Left renal pelvis (tissue), 4 donors: ENCODE data around the gene MYPOP. TPM values are rescaled to one million over a fixed set of nuclear protein-coding genes. Genes with fewer than 3 reads are reported as not detected.

Source experiments
- DNase-seq, 4 donors: peaks; one replicate each; pipeline ENCODE4 v3.0.0-alpha.2; 2013; ENCODE audit warnings: low read depth in 4 of 4, low spot score in 3 of 4
- polyA plus RNA-seq, 4 donors: library from polyadenylated mRNA; unstranded; fragments of 120-200 nt; gene quantifications; one replicate each; pipeline ENCODE4 v1.2.1, GENCODE V29; 2013; ENCODE audit not compliant: insufficient read length in 4 of 4

The MYPOP gene
- 1 to 10 TPM; 3.5 to 7.6 (median 4.3) TPM for polyA plus RNA-seq

- no peak for DNase-seq
Measured at GRCh38 chr19:45901912-45902650, at the start of gene MYPOP. MYPOP (minus strand) TSS chr19:45902613; CDS start chr19:45901773, 840 bp downstream.

DNA sequence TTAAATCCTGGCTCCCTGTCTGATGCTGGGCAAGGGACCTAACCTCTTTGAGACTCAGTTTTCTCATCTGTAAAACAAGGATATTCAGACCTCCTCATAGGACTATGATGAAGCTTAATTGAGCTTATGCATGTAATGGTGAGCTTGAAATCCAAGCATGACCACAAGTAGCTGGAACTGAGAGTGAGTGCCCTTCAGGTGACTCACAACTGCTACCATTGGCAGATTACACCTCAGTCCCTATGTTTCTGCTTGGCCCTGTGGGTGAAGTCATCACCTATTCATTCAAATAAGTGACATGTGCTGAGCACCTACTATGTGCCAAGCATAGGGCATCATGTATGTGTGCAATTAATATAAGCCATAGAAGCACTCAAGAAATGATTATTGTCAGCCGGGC is 45.5 kb upstream of the MYPOP start:
- no peak for DNase-seq

GRCh38 chr19:45940515-45940805 is 38.0 kb upstream of the MYPOP start:
- no peak for DNase-seq

- DNase-seq, result no peak
Measured at GRCh38 chr19:45939792-45940514, 37.5 kb upstream of the MYPOP start.

GRCh38 chr19:45938733-45939319 is 36.4 kb upstream of the MYPOP start:
- no peak for DNase-seq

GRCh38 chr19:45935267-45935666 is 32.9 kb upstream of the MYPOP start:
- DNase-seq, result no peak

- DNase-seq, result no peak
Measured at GRCh38 chr19:45934551-45935230, 32.3 kb upstream of the MYPOP start.

DNA sequence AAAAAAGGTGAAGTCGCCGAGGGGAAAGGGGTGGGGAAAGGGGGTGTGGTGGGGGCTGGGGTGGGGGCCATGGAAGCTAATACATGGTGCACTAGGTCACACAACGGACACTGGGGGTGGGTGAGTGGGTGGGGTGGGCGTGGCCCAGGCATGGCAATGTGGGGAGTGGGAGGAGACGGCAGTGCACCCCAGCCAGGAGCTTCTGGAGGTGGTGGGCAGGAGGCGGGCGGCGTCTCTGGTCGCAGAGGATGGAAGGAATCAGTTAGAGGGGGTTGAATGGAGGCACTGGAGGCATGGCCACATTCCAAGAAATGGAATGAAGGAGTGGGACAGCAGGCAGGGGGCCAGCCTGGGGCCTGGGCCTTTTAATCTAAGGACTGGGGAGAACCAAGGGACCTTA is 31.3 kb upstream of the MYPOP start:
- no peak for DNase-seq

DNA sequence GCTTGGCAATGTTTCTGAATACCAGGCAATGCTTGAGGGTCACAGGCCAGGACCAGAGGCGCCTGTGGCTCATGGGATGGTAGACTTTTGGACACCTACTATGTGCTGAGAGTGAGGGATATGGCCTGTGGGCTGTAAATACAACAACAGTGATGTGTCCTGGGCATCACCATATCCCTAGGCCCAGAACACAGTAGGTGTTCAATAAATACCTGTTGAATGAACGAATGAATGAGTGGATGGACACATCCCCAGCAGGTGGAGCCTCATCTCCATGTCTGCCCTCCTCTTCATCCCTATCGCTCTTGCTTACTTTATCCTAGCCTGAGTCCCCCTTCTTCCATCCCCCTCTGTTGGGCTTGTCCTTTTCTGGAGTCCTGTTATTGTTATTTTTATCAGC is 28.6 kb upstream of the MYPOP start:
- no peak for DNase-seq

- DNase-seq, result no peak
Measured at GRCh38 chr19:45929247-45929646, 26.8 kb upstream of the MYPOP start.

GRCh38 chr19:45927565-45928261 is 25.3 kb upstream of the MYPOP start:
- peak; percentile 71 to 82 (median 72) for DNase-seq

DNA sequence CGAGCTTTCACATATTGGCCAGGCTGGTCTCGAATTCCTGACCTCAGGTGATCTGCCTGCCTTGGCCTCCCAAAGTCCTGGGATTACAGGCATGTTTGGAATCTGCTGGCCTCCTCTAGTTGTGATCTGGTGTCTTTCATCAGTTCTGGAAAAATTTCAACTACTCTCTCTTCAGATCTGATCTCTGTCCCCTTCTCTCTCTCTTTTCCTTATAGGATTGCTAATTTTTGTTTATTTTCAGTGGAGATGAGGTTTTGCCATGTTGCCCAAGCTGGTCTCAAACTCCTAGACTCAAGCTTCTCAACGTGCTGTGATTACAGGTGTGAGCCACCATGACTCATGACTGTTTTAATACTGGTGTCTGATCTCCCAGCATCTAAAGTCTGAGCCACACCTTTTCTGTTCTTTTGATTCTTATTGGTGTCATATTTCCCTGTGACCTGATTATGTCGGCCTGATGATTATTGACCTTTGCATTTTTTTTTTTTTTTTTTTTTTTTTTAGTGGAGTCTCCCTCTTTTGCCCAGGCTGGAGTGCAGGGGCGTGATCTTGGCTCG is 22.6 kb upstream of the MYPOP start:
- no peak for DNase-seq

DNA sequence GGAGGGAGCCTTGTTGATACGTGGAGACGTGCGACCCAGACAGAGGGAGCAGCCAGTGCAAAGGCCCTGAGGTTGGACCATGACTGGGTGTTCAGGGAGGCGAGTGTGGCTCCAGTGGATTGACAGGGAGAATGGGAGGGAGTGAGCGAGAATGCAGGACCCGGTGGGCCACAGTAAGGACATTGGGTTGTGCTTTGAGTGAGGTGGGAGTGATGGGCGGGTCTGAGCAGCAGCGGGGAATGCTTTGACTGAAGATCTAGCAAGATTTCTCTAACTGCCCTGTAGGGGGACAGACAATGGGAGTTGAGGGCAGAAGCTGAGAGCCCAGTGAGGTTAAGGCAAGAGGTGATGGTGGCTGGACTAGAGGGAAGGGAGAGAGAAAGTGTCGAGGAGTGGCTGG is 19.9 kb upstream of the MYPOP start:
- DNase-seq, result no peak

DNA sequence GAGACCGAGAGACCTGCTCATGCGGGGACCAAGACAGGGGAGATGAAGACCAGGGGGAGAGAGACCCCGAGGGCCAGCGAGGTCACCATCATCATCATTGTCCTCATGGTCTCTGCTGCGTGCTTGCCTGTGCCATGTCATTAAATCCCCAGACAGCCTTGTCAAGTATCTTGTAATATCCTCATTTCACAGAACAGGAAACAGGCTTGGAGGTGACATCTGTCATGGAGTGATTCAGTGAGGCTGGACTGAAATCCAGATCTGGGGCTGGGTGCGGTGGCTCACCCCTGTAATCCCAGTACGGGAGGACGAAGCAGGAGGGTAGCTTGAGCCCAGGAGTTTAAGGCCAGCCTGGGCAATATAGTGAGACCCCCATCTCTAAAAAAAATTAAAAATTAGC is 18.0 kb upstream of the MYPOP start:
- no peak for DNase-seq

- no peak for DNase-seq
Measured at GRCh38 chr19:45919678-45920077, 17.3 kb upstream of the MYPOP start.

- no peak for DNase-seq
Measured at GRCh38 chr19:45918721-45919120, 16.3 kb upstream of the MYPOP start.

GRCh38 chr19:45917421-45918091 is 15.1 kb upstream of the MYPOP start:
- DNase-seq, result no peak

DNA sequence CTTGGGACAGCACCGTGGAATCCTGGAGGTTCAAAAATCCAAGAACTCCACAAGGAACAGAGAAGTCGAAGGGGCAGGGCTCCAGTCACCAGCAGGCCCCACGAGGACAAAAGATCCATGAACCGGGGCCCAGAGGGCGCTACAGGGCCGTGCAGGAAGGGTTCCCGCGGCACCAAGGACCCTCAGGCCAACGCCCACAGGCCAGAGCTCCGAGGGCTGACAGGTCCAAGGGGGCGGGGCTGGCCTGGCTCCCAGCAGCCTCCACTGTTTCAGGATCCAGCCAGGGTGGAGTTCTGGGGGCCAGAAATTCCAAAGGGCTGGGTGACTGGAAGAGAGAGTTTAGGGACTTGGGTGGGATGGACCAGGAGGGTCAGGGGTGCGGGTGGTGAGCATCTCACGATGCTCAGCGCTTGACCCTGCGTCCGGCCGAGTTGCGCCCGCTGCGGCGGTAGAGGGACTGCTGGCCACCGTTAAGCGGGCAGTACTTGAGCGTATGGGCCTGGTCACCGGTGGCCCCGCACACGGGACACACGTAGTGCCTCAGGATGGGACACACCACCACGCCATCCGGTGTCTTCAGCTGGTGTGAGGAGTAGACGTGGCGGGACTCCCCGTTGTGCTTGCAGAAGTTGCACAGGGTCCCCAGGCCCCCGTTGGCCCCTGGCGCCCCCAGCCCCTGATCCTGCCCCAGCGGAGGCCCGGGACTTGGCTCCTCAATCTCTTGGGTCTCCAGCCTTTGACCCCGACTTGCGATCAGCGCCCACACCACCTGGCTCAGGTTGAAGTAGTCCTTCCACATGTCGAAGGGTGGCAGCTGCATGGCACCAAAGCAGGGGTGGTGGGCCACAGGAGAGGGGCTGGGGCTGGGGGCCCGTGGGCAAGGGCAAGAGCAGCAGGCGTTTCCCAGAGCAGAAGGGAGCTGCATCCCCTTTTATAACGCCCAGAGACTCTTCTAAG is 11.7 kb upstream of the MYPOP start, which contains the start of gene NANOS2:
Gene NANOS2, minus strand, starts transcription at position 905 of the 957 bp plus-strand sequence. Its CDS starts 85 bp downstream, at position 820.
- DNase-seq, result no peak

GRCh38 chr19:45911291-45911690 is 8.9 kb upstream of the MYPOP start:
- DNase-seq, result no peak
